ENCODE measurements around the gene RPL3.

Gene RPL3

GRCh38 chr22:39312410-39312809 is 7.0 kb downstream of the RPL3 start:
- TF ChIP-seq FOXP2 (optimal IDR thresholded peaks at IDR 0.05; ENCODE audit: borderline replicate concordance, extremely low read depth, extremely low read length, insufficient read depth) (no peak), SIN3A (IDR thresholded peaks at IDR 0.05; ENCODE audit: borderline replicate concordance, insufficient read depth, low read length) (no peak), TAF1 (IDR thresholded peaks at IDR 0.05; ENCODE audit: borderline replicate concordance, insufficient read depth, low read length) (no peak), REST (IDR thresholded peaks at IDR 0.05; ENCODE audit: insufficient read depth in 1 of 2, low read depth in 2 of 2, low read length in 2 of 2) (no peak), POLR2AphosphoS5 (IDR thresholded peaks at IDR 0.05; ENCODE audit: low read depth, low read length) (no peak)

- TF ChIP-seq FOXP2 (optimal IDR thresholded peaks at IDR 0.05; ENCODE audit: borderline replicate concordance, extremely low read depth, extremely low read length, insufficient read depth) (no peak), POLR2AphosphoS5 (IDR thresholded peaks at IDR 0.05; ENCODE audit: low read depth, low read length) (peak; percentile 52; the same call in 1 of the 2 replicates)
Measured at GRCh38 chr22:39311592-39312400, 7.6 kb downstream of the RPL3 start.

GRCh38 chr22:39309881-39310714 is 9.3 kb downstream of the RPL3 start:
- TF ChIP-seq SIN3A (IDR thresholded peaks at IDR 0.05; ENCODE audit: borderline replicate concordance, insufficient read depth, low read length) (no peak), TAF1 (IDR thresholded peaks at IDR 0.05; ENCODE audit: borderline replicate concordance, insufficient read depth, low read length) (no peak), FOXP2 (optimal IDR thresholded peaks at IDR 0.05; ENCODE audit: borderline replicate concordance, extremely low read depth, extremely low read length, insufficient read depth) (no peak), REST (IDR thresholded peaks at IDR 0.05; ENCODE audit: insufficient read depth in 1 of 2, low read depth in 2 of 2, low read length in 2 of 2) (no peak), POLR2AphosphoS5 (IDR thresholded peaks at IDR 0.05; ENCODE audit: low read depth, low read length) (no peak)

- TF ChIP-seq REST (IDR thresholded peaks at IDR 0.05; ENCODE audit: insufficient read depth in 1 of 2, low read depth in 2 of 2, low read length in 2 of 2) (no peak), FOXP2 (optimal IDR thresholded peaks at IDR 0.05; ENCODE audit: borderline replicate concordance, extremely low read depth, extremely low read length, insufficient read depth) (no peak), POLR2AphosphoS5 (IDR thresholded peaks at IDR 0.05; ENCODE audit: low read depth, low read length) (no peak), SIN3A (IDR thresholded peaks at IDR 0.05; ENCODE audit: borderline replicate concordance, insufficient read depth, low read length) (no peak), TAF1 (IDR thresholded peaks at IDR 0.05; ENCODE audit: borderline replicate concordance, insufficient read depth, low read length) (no peak)
Measured at GRCh38 chr22:39309364-39309861, 10.0 kb downstream of the RPL3 start.

- TF ChIP-seq REST (IDR thresholded peaks at IDR 0.05; ENCODE audit: insufficient read depth in 1 of 2, low read depth in 2 of 2, low read length in 2 of 2) (peak; percentile 69 to 76; a peak in 3 of 4 replicates), POLR2AphosphoS5 (IDR thresholded peaks at IDR 0.05; ENCODE audit: low read depth, low read length) (no peak), SIN3A (IDR thresholded peaks at IDR 0.05; ENCODE audit: borderline replicate concordance, insufficient read depth, low read length) (no peak), FOXP2 (optimal IDR thresholded peaks at IDR 0.05; ENCODE audit: borderline replicate concordance, extremely low read depth, extremely low read length, insufficient read depth) (no peak)
Measured at GRCh38 chr22:39308614-39309363, 10.6 kb downstream of the RPL3 start.
